ENCODE results near the gene KCNG2. TPM values are rescaled to one million over a fixed set of nuclear protein-coding genes. Genes with fewer than 3 reads are reported as not detected.
"Not testable (repeated sequence)": the region's sequence is repeated elsewhere in the genome, so short reads cannot be mapped to it uniquely, and the experiment has no call there.

KCNG2 gene
- polyA plus RNA-seq (2013, experiment 1 of 2) = 0.04 TPM
- polyA plus RNA-seq (2013, experiment 2 of 2) = not detected

- Histone ChIP-seq H3K79me2 (ENCODE audit: control insufficient read depth, insufficient read depth, low read length) (no peaks in the 10 kb centered on the region), H3K4me1 (ENCODE audit: control insufficient read depth, low read depth, low read length) (no peaks in the 10 kb centered on the region), H2BK5ac (ENCODE audit: low read length) (no peak within 1 kb of the TSS), H3K79me1 (ENCODE audit: low read length) (no peaks in the 10 kb centered on the region), H3K27me3 (ENCODE audit: insufficient read depth, low read length, poor library complexity) (peaks cover 18% of the 10 kb centered on the region), H3K23ac (ENCODE audit: low read length) (no peak within 1 kb of the TSS), H3K9ac (ENCODE audit: low read length) (no peak within 1 kb of the TSS), H3K18ac (ENCODE audit: low read length) (no peak within 1 kb of the TSS), H3K4me2 (ENCODE audit: low read length) (peak within 1 kb of the TSS; percentile 25), H2BK120ac (ENCODE audit: low read depth, low read length) (no peak within 1 kb of the TSS), H4K8ac (ENCODE audit: low read depth, low read length) (no peak within 1 kb of the TSS), H2BK15ac (replicated peaks; ENCODE audit: low read depth) (no peak within 1 kb of the TSS), H4K5ac (ENCODE audit: low read length) (no peak within 1 kb of the TSS), H3K27ac (ENCODE audit: low read depth, low read length) (no peak within 1 kb of the TSS), H3K56ac (ENCODE audit: low read length) (peak within 1 kb of the TSS; percentile 25), H2AK5ac (ENCODE audit: low read length) (no peak within 1 kb of the TSS), H3K4me3 (ENCODE audit: low read length) (no peak within 1 kb of the TSS), H3K36me3 (ENCODE audit: control insufficient read depth, insufficient read depth, low read length) (no peaks in the 10 kb centered on the region), H3K4ac (ENCODE audit: low read depth, low read length) (no peak within 1 kb of the TSS)
- WGBS (ENCODE audit: extremely low coverage, insufficient coverage, low lambda C conversion rate) = no CpG with 5 or more reads among the region's 92 CpGs
- peak; percentile 49 for DNase-seq
These were observed at the start of gene KCNG2 for GRCh38 chr18:79797518-79798345. Gene KCNG2, plus strand, starts transcription at chr18:79797938. Its CDS starts 65,730 bp downstream, at chr18:79863668.

- Histone ChIP-seq H3K79me2 (ENCODE audit: control insufficient read depth, insufficient read depth, low read length) (no peaks in the 10 kb centered on the region), H4K5ac (ENCODE audit: low read length) (no peak overlapping the region), H3K4me3 (ENCODE audit: low read length) (no peak overlapping the region), H4K8ac (ENCODE audit: low read depth, low read length) (no peak overlapping the region), H2BK120ac (ENCODE audit: low read depth, low read length) (no peak overlapping the region), H3K4ac (ENCODE audit: low read depth, low read length) (no peak overlapping the region), H3K27ac (ENCODE audit: low read depth, low read length) (no peak overlapping the region), H3K23ac (ENCODE audit: low read length) (no peak overlapping the region), H3K4me2 (ENCODE audit: low read length) (no peak overlapping the region), H3K27me3 (ENCODE audit: insufficient read depth, low read length, poor library complexity) (no peaks in the 10 kb centered on the region), H3K4me1 (ENCODE audit: control insufficient read depth, low read depth, low read length) (no peaks in the 10 kb centered on the region), H2BK5ac (ENCODE audit: low read length) (no peak overlapping the region), H2BK15ac (replicated peaks; ENCODE audit: low read depth) (no peak overlapping the region), H3K36me3 (ENCODE audit: control insufficient read depth, insufficient read depth, low read length) (no peaks in the 10 kb centered on the region), H3K18ac (ENCODE audit: low read length) (no peak overlapping the region), H3K79me1 (ENCODE audit: low read length) (no peaks in the 10 kb centered on the region), H3K56ac (ENCODE audit: low read length) (no peak overlapping the region), H2AK5ac (ENCODE audit: low read length) (no peak overlapping the region), H3K9ac (ENCODE audit: low read length) (no peak overlapping the region)
- DNase-seq = no peak
- no CpG with 5 or more reads among the region's 36 CpGs for WGBS (ENCODE audit: extremely low coverage, insufficient coverage, low lambda C conversion rate)
These were observed 49.2 kb upstream of the KCNG2 start for GRCh38 chr18:79748321-79749180.

GRCh38 chr18:79749251-79750191 lies 48.2 kb upstream of the KCNG2 start:
- Histone ChIP-seq H3K36me3 (ENCODE audit: control insufficient read depth, insufficient read depth, low read length) (peaks cover 4% of the 10 kb centered on the region), H4K8ac (ENCODE audit: low read depth, low read length) (no peak overlapping the region)
- WGBS (ENCODE audit: extremely low coverage, insufficient coverage, low lambda C conversion rate) = no CpG with 5 or more reads among the region's 49 CpGs

GRCh38 chr18:79750980-79751571 lies 46.7 kb upstream of the KCNG2 start:
- Histone ChIP-seq H3K4me1 (ENCODE audit: control insufficient read depth, low read depth, low read length) (no peaks in the 10 kb centered on the region), H2BK5ac (ENCODE audit: low read length) (no peak overlapping the region), H3K23ac (ENCODE audit: low read length) (no peak overlapping the region), H3K79me1 (ENCODE audit: low read length) (no peaks in the 10 kb centered on the region), H3K27me3 (ENCODE audit: insufficient read depth, low read length, poor library complexity) (no peaks in the 10 kb centered on the region), H2BK15ac (replicated peaks; ENCODE audit: low read depth) (no peak overlapping the region), H3K4me2 (ENCODE audit: low read length) (no peak overlapping the region), H3K18ac (ENCODE audit: low read length) (no peak overlapping the region), H4K8ac (ENCODE audit: low read depth, low read length) (no peak overlapping the region), H3K4me3 (ENCODE audit: low read length) (no peak overlapping the region), H3K27ac (ENCODE audit: low read depth, low read length) (no peak overlapping the region), H3K4ac (ENCODE audit: low read depth, low read length) (no peak overlapping the region), H4K5ac (ENCODE audit: low read length) (no peak overlapping the region), H2BK120ac (ENCODE audit: low read depth, low read length) (no peak overlapping the region), H3K79me2 (ENCODE audit: control insufficient read depth, insufficient read depth, low read length) (no peaks in the 10 kb centered on the region), H3K9ac (ENCODE audit: low read length) (no peak overlapping the region), H2AK5ac (ENCODE audit: low read length) (no peak overlapping the region), H3K56ac (ENCODE audit: low read length) (no peak overlapping the region), H3K36me3 (ENCODE audit: control insufficient read depth, insufficient read depth, low read length) (peaks cover 4% of the 10 kb centered on the region)
- no CpG with 5 or more reads among the region's 13 CpGs for WGBS (ENCODE audit: extremely low coverage, insufficient coverage, low lambda C conversion rate)
- no peak for DNase-seq

More at GRCh38 chr18:79749251-79750191, 48.2 kb upstream of the KCNG2 start:
- no peak overlapping the region for H2BK5ac ChIP-seq (ENCODE audit: low read length)
- DNase-seq = no peak
- H3K79me1 ChIP-seq (ENCODE audit: low read length) = no peaks in the 10 kb centered on the region
- no peak overlapping the region for H2BK15ac ChIP-seq (replicated peaks; ENCODE audit: low read depth)
- H2BK120ac ChIP-seq (ENCODE audit: low read depth, low read length) = no peak overlapping the region
- no peak overlapping the region for H3K23ac ChIP-seq (ENCODE audit: low read length)
- H3K9ac ChIP-seq (ENCODE audit: low read length) = no peak overlapping the region
- H3K4me2 ChIP-seq (ENCODE audit: low read length) = no peak overlapping the region
- H3K56ac ChIP-seq (ENCODE audit: low read length) = no peak overlapping the region
- H3K27me3 ChIP-seq (ENCODE audit: insufficient read depth, low read length, poor library complexity) = no peaks in the 10 kb centered on the region
- no peak overlapping the region for H2AK5ac ChIP-seq (ENCODE audit: low read length)
- no peaks in the 10 kb centered on the region for H3K4me1 ChIP-seq (ENCODE audit: control insufficient read depth, low read depth, low read length)
- H3K79me2 ChIP-seq (ENCODE audit: control insufficient read depth, insufficient read depth, low read length) = no peaks in the 10 kb centered on the region
- no peak overlapping the region for H3K4ac ChIP-seq (ENCODE audit: low read depth, low read length)
- no peak overlapping the region for H3K27ac ChIP-seq (ENCODE audit: low read depth, low read length)
- H3K4me3 ChIP-seq (ENCODE audit: low read length) = no peak overlapping the region
- no peak overlapping the region for H4K5ac ChIP-seq (ENCODE audit: low read length)
- H3K18ac ChIP-seq (ENCODE audit: low read length) = no peak overlapping the region

- H3K27me3 ChIP-seq (ENCODE audit: insufficient read depth, low read length, poor library complexity); H2AK5ac ChIP-seq (ENCODE audit: low read length); H2BK15ac ChIP-seq (replicated peaks; ENCODE audit: low read depth); H3K36me3 ChIP-seq (ENCODE audit: control insufficient read depth, insufficient read depth, low read length); H3K79me1 ChIP-seq (ENCODE audit: low read length); H2BK5ac ChIP-seq (ENCODE audit: low read length); H3K4me2 ChIP-seq (ENCODE audit: low read length); H3K79me2 ChIP-seq (ENCODE audit: control insufficient read depth, insufficient read depth, low read length); H2BK120ac ChIP-seq (ENCODE audit: low read depth, low read length); H3K56ac ChIP-seq (ENCODE audit: low read length); H3K4ac ChIP-seq (ENCODE audit: low read depth, low read length); H4K8ac ChIP-seq (ENCODE audit: low read depth, low read length); H3K4me3 ChIP-seq (ENCODE audit: low read length); H3K23ac ChIP-seq (ENCODE audit: low read length); H4K5ac ChIP-seq (ENCODE audit: low read length); H3K27ac ChIP-seq (ENCODE audit: low read depth, low read length); H3K4me1 ChIP-seq (ENCODE audit: control insufficient read depth, low read depth, low read length); H3K18ac ChIP-seq (ENCODE audit: low read length); H3K9ac ChIP-seq (ENCODE audit: low read length): not testable (repeated sequence)
- peak; percentile 62 for DNase-seq
- no CpG with 5 or more reads among the region's 20 CpGs for WGBS (ENCODE audit: extremely low coverage, insufficient coverage, low lambda C conversion rate)
These were observed 45.7 kb upstream of the KCNG2 start for GRCh38 chr18:79751918-79752578.

All from mesendoderm (in vitro differentiated cells).